ENCODE results near the gene SYT1. TPM values are rescaled to one million over a fixed set of nuclear protein-coding genes. Genes with fewer than 3 reads are reported as not detected.
"Not testable (repeated sequence)": the region's sequence is repeated elsewhere in the genome, so short reads cannot be mapped to it uniquely, and the experiment has no call there.

The SYT1 gene
- total and polyA plus RNA-seq, 2 donors (not counting 1 experiment from before 2014, with no cell fraction given): 0.90 to 2.1 TPM

- peaks cover 6% of the 10 kb centered on the region for H3K4me1 ChIP-seq (ENCODE audit: control insufficient read depth, extremely low read depth, insufficient read depth, low read length)
- H3K4me3 ChIP-seq (replicated peaks in 1 of 4; ENCODE audit: control extremely low read depth in 1 of 4, insufficient read depth in 1 of 4, low read depth in 3 of 4, low read length in 4 of 4): no peak overlapping the region
- no peaks in the 10 kb centered on the region for H4K20me1 ChIP-seq (ENCODE audit: control insufficient read depth, extremely low read depth, insufficient read depth, low read length)
- H2AFZ ChIP-seq (ENCODE audit: low read length): no peak overlapping the region
- DNase-seq (ENCODE audit: low read depth in 2 of 2): peak in 1 of 2 donors; percentile 62
- no peaks in the 10 kb centered on the region for H3K79me2 ChIP-seq (ENCODE audit: control insufficient read depth, insufficient read depth, low read length)
- H3K4me2 ChIP-seq (ENCODE audit: extremely low read depth, insufficient read depth, low read length): no peak overlapping the region
- no peaks in the 10 kb centered on the region for H3K9me3 ChIP-seq (ENCODE audit: control insufficient read depth, insufficient read depth, low read depth, low read length)
- H3K27ac ChIP-seq (ENCODE audit: insufficient read depth, low read length): no peak overlapping the region
- TF ChIP-seq EZH2 (IDR thresholded peaks at IDR 0.05; ENCODE audit: low read length, missing control alignments) (no peak), CTCF (conservative IDR thresholded peaks at IDR 0.05 in 1 of 2, IDR thresholded peaks at IDR 0.05 in 1 of 2; ENCODE audit: low read depth in 1 of 2, low read length in 2 of 2) (no peak)
- H3K36me3 ChIP-seq (ENCODE audit: control insufficient read depth, insufficient read depth, low read length): no peaks in the 10 kb centered on the region
- no peaks in the 10 kb centered on the region for H3K27me3 ChIP-seq (ENCODE audit: control insufficient read depth, insufficient read depth, low read length)
- no peak overlapping the region for H3K9ac ChIP-seq (ENCODE audit: insufficient read depth, low read length)
These were observed 561.5 kb downstream of the SYT1 start for GRCh38 chr12:79426121-79426520.

GRCh38 chr12:79426744-79427143 lies 562.2 kb downstream of the SYT1 start:
- not testable (repeated sequence) for H4K20me1 ChIP-seq (ENCODE audit: control insufficient read depth, extremely low read depth, insufficient read depth, low read length); H3K4me3 ChIP-seq (replicated peaks in 1 of 4; ENCODE audit: control extremely low read depth in 1 of 4, insufficient read depth in 1 of 4, low read depth in 3 of 4, low read length in 4 of 4)

GRCh38 chr12:79433465-79434072 lies 569.0 kb downstream of the SYT1 start:
- TF ChIP-seq EZH2 (IDR thresholded peaks at IDR 0.05; ENCODE audit: low read length, missing control alignments): no peak
- TF ChIP-seq CTCF (conservative IDR thresholded peaks at IDR 0.05 in 1 of 2, IDR thresholded peaks at IDR 0.05 in 1 of 2; ENCODE audit: low read depth in 1 of 2, low read length in 2 of 2): no peak
- no peaks in the 10 kb centered on the region for H3K4me1 ChIP-seq (ENCODE audit: control insufficient read depth, extremely low read depth, insufficient read depth, low read length)

More at GRCh38 chr12:79426744-79427143, 562.2 kb downstream of the SYT1 start:
- H3K27ac ChIP-seq (ENCODE audit: insufficient read depth, low read length); H3K79me2 ChIP-seq (ENCODE audit: control insufficient read depth, insufficient read depth, low read length); H3K4me2 ChIP-seq (ENCODE audit: extremely low read depth, insufficient read depth, low read length); H3K27me3 ChIP-seq (ENCODE audit: control insufficient read depth, insufficient read depth, low read length); DNase-seq (ENCODE audit: low read depth in 2 of 2); H3K9me3 ChIP-seq (ENCODE audit: control insufficient read depth, insufficient read depth, low read depth, low read length); H3K36me3 ChIP-seq (ENCODE audit: control insufficient read depth, insufficient read depth, low read length); H3K9ac ChIP-seq (ENCODE audit: insufficient read depth, low read length); H3K4me1 ChIP-seq (ENCODE audit: control insufficient read depth, extremely low read depth, insufficient read depth, low read length); H2AFZ ChIP-seq (ENCODE audit: low read length): not testable (repeated sequence)

More at GRCh38 chr12:79433465-79434072, 569.0 kb downstream of the SYT1 start:
- no peak overlapping the region for H2AFZ ChIP-seq (ENCODE audit: low read length)
- H4K20me1 ChIP-seq (ENCODE audit: control insufficient read depth, extremely low read depth, insufficient read depth, low read length): no peaks in the 10 kb centered on the region
- H3K27ac ChIP-seq (ENCODE audit: insufficient read depth, low read length): no peak overlapping the region
- H3K9me3 ChIP-seq (ENCODE audit: control insufficient read depth, insufficient read depth, low read depth, low read length): no peaks in the 10 kb centered on the region
- H3K9ac ChIP-seq (ENCODE audit: insufficient read depth, low read length): no peak overlapping the region
- no peaks in the 10 kb centered on the region for H3K79me2 ChIP-seq (ENCODE audit: control insufficient read depth, insufficient read depth, low read length)
- no peaks in the 10 kb centered on the region for H3K36me3 ChIP-seq (ENCODE audit: control insufficient read depth, insufficient read depth, low read length)
- H3K4me3 ChIP-seq (replicated peaks in 1 of 4; ENCODE audit: control extremely low read depth in 1 of 4, insufficient read depth in 1 of 4, low read depth in 3 of 4, low read length in 4 of 4): no peak overlapping the region
- no peaks in the 10 kb centered on the region for H3K27me3 ChIP-seq (ENCODE audit: control insufficient read depth, insufficient read depth, low read length)
- H3K4me2 ChIP-seq (ENCODE audit: extremely low read depth, insufficient read depth, low read length): no peak overlapping the region
- DNase-seq (ENCODE audit: low read depth in 2 of 2): no peak
